NCI-H82 treated with DMSO at 0.1 percent for 48 hours (cell line): ENCODE data around the gene PTGS1.
"Not testable (repeated sequence)": the region's sequence is repeated elsewhere in the genome, so short reads cannot be mapped to it uniquely, and the experiment has no call there.

Experiments
- DNase-seq: peaks from one replicate; lab custom pipeline; 2025; ENCODE audit not compliant: unreplicated experiment; lab: John Stamatoyannopoulos, UW

Gene PTGS1

GRCh38 chr9:122394265-122395125 is 23.7 kb downstream of the PTGS1 start:
- no peak for DNase-seq

GRCh38 chr9:122396614-122397148 is 25.9 kb downstream of the PTGS1 start:
- DNase-seq, result no peak

GRCh38 chr9:122397749-122398148 is 26.9 kb downstream of the PTGS1 start:
- DNase-seq, result no peak

GRCh38 chr9:122398371-122398924 is 27.6 kb downstream of the PTGS1 start:
- no peak for DNase-seq

GRCh38 chr9:122401896-122402295 is 31.1 kb downstream of the PTGS1 start:
- DNase-seq, result no peak

GRCh38 chr9:122402403-122402871 is 31.6 kb downstream of the PTGS1 start:
- no peak for DNase-seq

- no peak for DNase-seq
Observed at GRCh38 chr9:122402874-122403273, 32.0 kb downstream of the PTGS1 start.

GRCh38 chr9:122403381-122404000 is 32.7 kb downstream of the PTGS1 start:
- no peak for DNase-seq

GRCh38 chr9:122405304-122406069 is 34.7 kb downstream of the PTGS1 start:
- not testable (repeated sequence) for DNase-seq

GRCh38 chr9:122406070-122406890 is 35.5 kb downstream of the PTGS1 start:
- no peak for DNase-seq

- DNase-seq, result not testable (repeated sequence)
Observed at GRCh38 chr9:122414108-122414507, 43.3 kb downstream of the PTGS1 start.

GRCh38 chr9:122418016-122418415 is 47.2 kb downstream of the PTGS1 start:
- DNase-seq, result no peak

- no peak for DNase-seq
Observed at GRCh38 chr9:122420315-122420714, 49.5 kb downstream of the PTGS1 start.

- DNase-seq, result no peak
Observed at GRCh38 chr9:122425087-122425486, 54.3 kb downstream of the PTGS1 start.

GRCh38 chr9:122426723-122427122 is 55.9 kb downstream of the PTGS1 start:
- DNase-seq, result no peak

- no peak for DNase-seq
Observed at GRCh38 chr9:122442568-122442967, 71.7 kb downstream of the PTGS1 start.

- DNase-seq, result no peak
Observed at GRCh38 chr9:122444041-122444733, 73.4 kb downstream of the PTGS1 start.
